ENCODE data around the gene CTNNBIP1. TPM values are rescaled to one million over a fixed set of nuclear protein-coding genes. Genes with fewer than 3 reads are reported as not detected.

The CTNNBIP1 gene
- total and polyA plus RNA-seq, 2 of the 8 experiments (the other 6 are each of a cell fraction or from before 2014, with no cell fraction given), result 40.9 to 46.6 TPM

DNA sequence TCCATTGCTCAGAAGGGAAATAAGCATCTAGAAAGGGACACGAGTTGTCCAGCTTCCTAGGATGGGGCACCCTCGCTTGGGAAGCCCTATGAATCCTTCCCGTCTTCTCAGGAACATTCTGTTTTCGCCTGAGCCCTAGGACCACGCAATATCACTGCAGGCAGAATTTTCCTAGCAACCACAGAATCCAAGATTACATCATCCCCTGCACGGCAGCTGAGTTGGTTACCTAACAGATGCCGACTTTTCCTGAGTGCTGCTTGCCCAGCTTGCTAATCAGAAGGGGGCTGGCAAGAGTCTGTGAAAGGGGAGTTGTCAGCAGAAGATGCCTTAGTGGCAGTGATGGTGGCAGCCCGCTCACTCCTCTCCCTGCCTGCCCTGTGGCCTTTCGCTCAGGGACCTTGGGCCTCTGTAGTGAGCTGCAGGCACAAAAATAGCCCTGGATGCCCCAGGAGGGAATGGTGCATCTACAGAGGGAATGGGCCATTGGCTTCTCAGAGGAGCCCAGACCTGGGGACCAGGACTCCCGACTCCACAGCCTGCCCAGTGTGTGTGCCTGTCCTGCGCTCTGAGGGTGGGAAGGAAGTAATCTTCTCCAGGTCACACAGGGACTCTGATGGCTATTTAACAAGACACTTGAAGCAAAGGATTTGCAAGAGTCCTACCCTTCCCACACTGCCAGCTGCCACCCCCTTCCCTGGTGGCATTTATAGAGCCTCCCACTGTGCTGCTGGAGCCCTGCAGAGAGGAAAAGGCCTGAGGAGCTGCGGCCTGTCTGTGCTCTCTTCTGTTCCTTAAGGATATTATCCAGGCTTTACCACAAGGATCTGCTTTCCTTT is 57.4 kb downstream of the CTNNBIP1 start:
- Histone ChIP-seq H4K91ac (replicated peaks; ENCODE audit: insufficient read length, low read length) (no peak overlapping the region), H2BK20ac (ENCODE audit: low read length) (no peak overlapping the region), H3K4ac (replicated peaks; ENCODE audit: insufficient read length, low read depth, low read length) (no peak overlapping the region), H3K4me3 (ENCODE audit: extremely low read depth in 1 of 4, insufficient read depth in 2 of 4, low read depth in 3 of 4, low read length in 4 of 4) (no peak overlapping the region), H2AFZ (ENCODE audit: low read length) (no peak overlapping the region), H3K27ac (ENCODE audit: low read depth, low read length) (no peak overlapping the region), H3K79me1 (ENCODE audit: low read depth, low read length) (no peaks in the 10 kb centered on the region), H3K27me3 (replicated peaks in 1 of 4; ENCODE audit: control insufficient read depth in 3 of 4, extremely low read depth in 1 of 4, insufficient read depth in 3 of 4, low read length in 3 of 4) (no peaks in the 10 kb centered on the region), H2BK12ac (ENCODE audit: low read depth, low read length) (peak overlapping the region; percentile 52; the same call in 1 of the 2 replicates), H3K23ac (ENCODE audit: insufficient read length) (no peak overlapping the region), H3K14ac (ENCODE audit: insufficient read length) (no peak overlapping the region), H3K4me2 (ENCODE audit: insufficient read depth in 1 of 2, low read depth in 2 of 2, low read length in 2 of 2) (no peak overlapping the region), H4K20me1 (replicated peaks in 1 of 2; ENCODE audit: control insufficient read depth in 1 of 2, insufficient read depth in 2 of 2, low read length in 2 of 2) (peaks cover 0 to 3% of the 10 kb centered on the region in 2 experiments), H2AK5ac (ENCODE audit: low read depth, low read length) (0 out of 2 replicates have a peak overlapping the region, but pooled peaks have one; percentile 60), H3K9ac (replicated peaks in 1 of 4; ENCODE audit: extremely low read depth in 1 of 4, low read depth in 3 of 4, low read length in 3 of 4) (no peak overlapping the region), H3K18ac (ENCODE audit: extremely low read depth, low read length) (no peak overlapping the region), H3K56ac (replicated peaks; ENCODE audit: insufficient read length, low read depth, low read length) (no peak overlapping the region), H2BK15ac (ENCODE audit: low read length) (no peak overlapping the region), H3K79me2 (ENCODE audit: control insufficient read depth in 1 of 2, insufficient read depth in 2 of 2, low read length in 2 of 2) (no peaks in the 10 kb centered on the region), H3K23me2 (ENCODE audit: low read depth, low read length) (no peaks in the 10 kb centered on the region), H3K9me3 (ENCODE audit: insufficient read depth in 2 of 2, low read depth in 1 of 2, low read length in 1 of 2) (no peaks in the 10 kb centered on the region), H4K8ac (ENCODE audit: extremely low read depth, insufficient read depth, low read length) (no peak overlapping the region), H3K36me3 (ENCODE audit: control insufficient read depth in 2 of 4, insufficient read depth in 4 of 4, low read length in 3 of 4) (no peaks in the 10 kb centered on the region; a peak in 1 of 8 replicates), H2BK5ac (ENCODE audit: low read depth, low read length) (no peak overlapping the region), H4K5ac (ENCODE audit: insufficient read length, low read depth, low read length) (no peak overlapping the region), H2BK120ac (replicated peaks; ENCODE audit: low read depth, low read length) (no peak overlapping the region), H3K4me1 (replicated peaks in 1 of 4; ENCODE audit: control insufficient read depth in 3 of 4, insufficient read depth in 4 of 4, low read length in 3 of 4) (peaks cover 3 to 11% (median 8%) of the 10 kb centered on the region in 4 experiments)
- DNase-seq (ENCODE audit: low read depth in 1 of 2, low spot score in 2 of 2) (no peak), FAIRE-seq (no peak)
- ChIA-PET CTCF (ENCODE audit: partially characterized antibody) (interaction anchor here (0.6 to 8.0 kb wide), 9 partner anchors 9 to 223 kb away, joined by 3 to 63 read pairs (median 4); partner anchors contain the start of genes LZIC and NMNAT1), POLR2A (ENCODE audit: partially characterized antibody) (no interaction called here)
- 90% methylated on average over 12 of the region's 12 CpGs; no CpG with 5 or more reads in 1 of the 2 experiments for WGBS, 2 experiments (ENCODE audit: extremely low coverage in 1 of 2, insufficient coverage in 1 of 2, insufficient read length in 1 of 2, insufficient replicate concordance in 2 of 2, low coverage in 1 of 2, low lambda C conversion rate in 2 of 2, missing lambda C conversion rate in 1 of 2)
- no peak for TF ChIP-seq SRF (IDR thresholded peaks at IDR 0.05; ENCODE audit: low read depth, low read length)
- no peak for TF ChIP-seq CHD2 (IDR thresholded peaks at IDR 0.05; ENCODE audit: low read length)
- no peak for TF ChIP-seq EGR1 (IDR thresholded peaks at IDR 0.05; ENCODE audit: borderline replicate concordance, low read depth, low read length)
- no peak for TF ChIP-seq BACH1 (IDR thresholded peaks at IDR 0.05; ENCODE audit: low read length)
- TF ChIP-seq JUND (IDR thresholded peaks at IDR 0.05; ENCODE audit: low read length), result no peak
- no peak for TF ChIP-seq SUZ12 (IDR thresholded peaks at IDR 0.05; ENCODE audit: low read length)
- TF ChIP-seq PHF8 (conservative IDR thresholded peaks at IDR 0.05; ENCODE audit: low read depth, low read length), result no peak
- no peak for TF ChIP-seq NANOG (IDR thresholded peaks at IDR 0.05; ENCODE audit: insufficient read depth, low read depth, low read length, poor library complexity, severe bottlenecking)
- no peak for TF ChIP-seq TAF1 (IDR thresholded peaks at IDR 0.05; ENCODE audit: low read depth, low read length)
- TF ChIP-seq SIN3A (conservative IDR thresholded peaks at IDR 0.05 in 1 of 2, IDR thresholded peaks at IDR 0.05 in 1 of 2; ENCODE audit: low read depth in 1 of 2, low read length in 2 of 2), result no peak
- no peak for TF ChIP-seq SIRT6 (IDR thresholded peaks at IDR 0.05; ENCODE audit: low read length)
- TF ChIP-seq RBBP5 (IDR thresholded peaks at IDR 0.05; ENCODE audit: borderline replicate concordance, low read depth, low read length), result no peak
